HEK293 (cell line): ENCODE data around the gene ZFR2.
"Not testable (repeated sequence)": the region's sequence is repeated elsewhere in the genome, so short reads cannot be mapped to it uniquely, and the experiment has no call there.

ENCODE experiments used
- CTCF ChIP-seq: fragments of 450-650 bp; formaldehyde crosslinking; IDR thresholded peaks from 2 replicates; pipeline ENCODE4 v1.5.1; 2016; ENCODE audit warnings: missing biosample characterization, missing genetic modification characterization
- RBAK ChIP-seq: fragments of 450-650 bp; formaldehyde crosslinking; IDR thresholded peaks from 2 replicates; pipeline ENCODE4 v1.5.1; 2016; ENCODE audit warnings: missing biosample characterization, missing genetic modification characterization
- TCF7L2 ChIP-seq: IDR thresholded peaks from 2 replicates; pipeline ENCODE4 v1.6.1; 2011; ENCODE audit warnings: low read depth, mild to moderate bottlenecking, inconsistent platforms, low read length, moderate library complexity, borderline replicate concordance
- YY1 ChIP-seq: fragments of 450-650 bp; formaldehyde crosslinking; IDR thresholded peaks from 2 replicates; pipeline ENCODE4 v1.5.1; 2018; ENCODE audit warnings: missing biosample characterization, missing genetic modification characterization
- ZNF335 ChIP-seq: fragments of 450-650 bp; formaldehyde crosslinking; conservative IDR thresholded peaks from 2 replicates; pipeline ENCODE4 v1.5.1; 2016; ENCODE audit warnings: missing biosample characterization, missing genetic modification characterization

GRCh38 chr19:3816148-3816547, 52.7 kb downstream of the ZFR2 start:
- TF ChIP-seq RBAK (tag by site-specific recombination); ZNF335; CTCF; YY1; TCF7L2: not testable (repeated sequence)
